Heart left ventricle (tissue), 16 donors: ENCODE results near the gene RASL11B. TPM values are rescaled to one million over a fixed set of nuclear protein-coding genes. Genes with fewer than 3 reads are reported as not detected.

Experiments
- ATAC-seq, 4 donors: fragments of 200-7000 bp; cut with Tn5 transposase; one replicate each; pipeline ENCODE4 v1.9.1; 2020 to 2022; ENCODE audit warnings: moderate library complexity in 4 of 4, mild to moderate bottlenecking in 3 of 4, moderate number of reproducible peaks in 1 of 4
- DNase-seq, 5 donors: peaks; one replicate each; pipeline ENCODE4 v3.0.0-alpha.2; 2020
- H3K27ac ChIP-seq, 12 donors: fragments of 200-600 bp; sonication (generic) in 4 of 12; one replicate each; pipeline versions ENCODE4 v1.5.0 to v1.8.0; 2016 to 2022; ENCODE audit warnings: mild to moderate bottlenecking in 2 of 12
- H3K27me3 ChIP-seq, 9 donors: fragments of 200-600 bp; sonication (generic) in 2 of 9; one replicate each; pipeline versions ENCODE4 v1.5.1 to v1.8.0; 2016 to 2022; ENCODE audit warnings: mild to moderate bottlenecking in 3 of 9
- H3K36me3 ChIP-seq, 9 donors: fragments of 200-600 bp; sonication (generic) in 2 of 9; one replicate each; pipeline versions ENCODE4 v1.5.0 to v1.8.0; 2018 to 2022; ENCODE audit warnings: mild to moderate bottlenecking in 2 of 9
- H3K4me1 ChIP-seq, 12 donors: fragments of 200-600 bp; sonication (generic) in 4 of 12; one replicate each; pipeline versions ENCODE4 v1.5.0 to v1.8.0; 2016 to 2022; ENCODE audit warnings: mild to moderate bottlenecking in 3 of 12
- H3K4me3 ChIP-seq, 12 donors: fragments of 200-600 bp; sonication (generic) in 4 of 12; one replicate each; pipeline versions ENCODE4 v1.5.0 to v1.8.0; 2017 to 2022; ENCODE audit warnings: mild to moderate bottlenecking in 9 of 12, moderate library complexity in 4 of 12
- H3K9me3 ChIP-seq, 12 donors: fragments of 200-600 bp; sonication (generic) in 4 of 12; one replicate each; pipeline versions ENCODE4 v1.5.0 to v1.8.0; 2016 to 2022; ENCODE audit warnings: mild to moderate bottlenecking in 1 of 12
- POLR2A ChIP-seq, 2 donors: fragments of 450-650 bp; IDR thresholded peaks; one replicate each; pipeline ENCODE4 v1.6.1; 2017; ENCODE audit warnings: antibody characterized with exemption in 2 of 2, mild to moderate bottlenecking in 2 of 2, moderate library complexity in 2 of 2
- WGBS, 4 donors: extraction: QIAGEN DNeasy Blood & Tissue Kit in 2 of 4; methylation state at CpG; one replicate each; pipeline versions ENCODE4 v1.1.5 to v1.1.7; 2013 to 2018; 5-methylcytosine and 5-hydroxymethylcytosine counted together
- intact Hi-C, 10 donors: fragments of 100-400 bp; cut with DNase I; formaldehyde crosslinking; loops; one replicate each; pipeline versions ENCODE4 v1.11.1 to v1.14.2; 2022
- polyA plus RNA-seq, 2 donors: library from polyadenylated mRNA; stranded (reverse); fragments of 200-250 nt; gene quantifications; one replicate each; pipeline ENCODE4 v1.2.3, GENCODE V29; 2013
- total RNA-seq, 9 donors: library from RNA; depleted of rRNA in 2 of 9; stranded (reverse); fragments of >200 nt in 2 of 9; fragmentation: NEBNext Ultra II Directional in 3 of 9; extraction: Animal tissue kit (Norgen Biotek cat#: 25700) in 3 of 9; gene quantifications; one replicate each; pipeline versions ENCODE4 v1.1.0 to v1.2.4, GENCODE V29; 2016 to 2023
- TF ChIP-seq, protein P1 (sequence below), 12 donors: fragments of 200-600 bp; sonication (generic) in 4 of 12; IDR thresholded peaks; one replicate each; pipeline versions ENCODE4 v1.5.0 to v1.8.0; 2018 to 2022; ENCODE audit warnings: antibody characterized with exemption in 12 of 12, mild to moderate bottlenecking in 5 of 12
- donor health status: ischemic (EF 13 %, LVEDD 7.1; RV severe dilation, severe dysfunction).
- donor health status: healthy with polysubstance abuse.
- donor health status: DM: no; HTN: yes; CAD: no.
- donor health status: DM: no; HTN: no; CAD: no.
- donor health status: ischemic (EF 25% LVEDD 6.9; RV normal size, moderate dysfunction).
- donor health status: ischemic (EF 25% LVEDD 5.7; RV mildly dilated, moderate dysfunction).
- donor health status: healthy.
- donor health status: DM: yes; HTN: yes; CAD: no.
- donor health status: ischemic (EF 35%, LVEDD 5.7; RV mildly dilated, moderate dysfunction).
- donor health status: nonischemic (EF 11% LVEDD 7.7; RV severe dilation, severe dysfunction).
- donor health status: DM: yes; HTN: yes; CAD: no.
- donor health status: PGD.
- donor health status: ischemic (EF 29% LVEDD 5.4; RV normal size, mild dysfunction).
- donor health status: nonischemic (EF 23%, LVEDD 6.1; RV moderate dilation, normal function).

The RASL11B gene
- total and polyA plus RNA-seq, 11 donors: 2.7 to 16.1 (median 5.5) TPM

GRCh38 chr4:52912608-52913007, 50.5 kb downstream of the RASL11B start:
- no peaks in the 10 kb centered on the region for H3K9me3 ChIP-seq
- no peak overlapping the region for H3K27ac ChIP-seq
- no peaks in the 10 kb centered on the region for H3K27me3 ChIP-seq
- no peak for DNase-seq
- no peaks in the 10 kb centered on the region for H3K36me3 ChIP-seq
- no peak for ATAC-seq
- TF ChIP-seq, protein P1, sequence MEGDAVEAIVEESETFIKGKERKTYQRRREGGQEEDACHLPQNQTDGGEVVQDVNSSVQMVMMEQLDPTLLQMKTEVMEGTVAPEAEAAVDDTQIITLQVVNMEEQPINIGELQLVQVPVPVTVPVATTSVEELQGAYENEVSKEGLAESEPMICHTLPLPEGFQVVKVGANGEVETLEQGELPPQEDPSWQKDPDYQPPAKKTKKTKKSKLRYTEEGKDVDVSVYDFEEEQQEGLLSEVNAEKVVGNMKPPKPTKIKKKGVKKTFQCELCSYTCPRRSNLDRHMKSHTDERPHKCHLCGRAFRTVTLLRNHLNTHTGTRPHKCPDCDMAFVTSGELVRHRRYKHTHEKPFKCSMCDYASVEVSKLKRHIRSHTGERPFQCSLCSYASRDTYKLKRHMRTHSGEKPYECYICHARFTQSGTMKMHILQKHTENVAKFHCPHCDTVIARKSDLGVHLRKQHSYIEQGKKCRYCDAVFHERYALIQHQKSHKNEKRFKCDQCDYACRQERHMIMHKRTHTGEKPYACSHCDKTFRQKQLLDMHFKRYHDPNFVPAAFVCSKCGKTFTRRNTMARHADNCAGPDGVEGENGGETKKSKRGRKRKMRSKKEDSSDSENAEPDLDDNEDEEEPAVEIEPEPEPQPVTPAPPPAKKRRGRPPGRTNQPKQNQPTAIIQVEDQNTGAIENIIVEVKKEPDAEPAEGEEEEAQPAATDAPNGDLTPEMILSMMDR (IDR thresholded peaks at IDR 0.05): no peak
- TF ChIP-seq POLR2A (IDR thresholded peaks at IDR 0.05): no peak
- H3K4me3 ChIP-seq: no peak overlapping the region
- WGBS, 4 donors: 83 to 94% (median 88%) methylated on average over 2 of the region's 2 CpGs
- intact Hi-C loops: loop anchor here in 3 of 10 donors (5.0 kb wide), 3 partner anchors 35 to 70 kb away; no protein-coding TSS in a partner anchor
- H3K4me1 ChIP-seq: peaks cover 0 to 27% (median 12%) of the 10 kb centered on the region in 12 donors

GRCh38 chr4:52914051-52914605, 52.0 kb downstream of the RASL11B start:
- Histone ChIP-seq H3K4me3 (no peak overlapping the region), H3K9me3 (no peaks in the 10 kb centered on the region), H3K4me1 (peaks cover 0 to 27% (median 12%) of the 10 kb centered on the region in 12 donors), H3K36me3 (no peaks in the 10 kb centered on the region), H3K27me3 (no peaks in the 10 kb centered on the region), H3K27ac (peak overlapping the region in 7 of 12 donors; percentile 22 to 61 (median 53))
- WGBS, 4 donors: 36 to 41% (median 37%) methylated on average over 3 of the region's 3 CpGs
- intact Hi-C loops: loop anchor here in 3 of 10 donors (5.0 kb wide), 3 partner anchors 37 to 68 kb away; no protein-coding TSS in a partner anchor
- TF ChIP-seq POLR2A (IDR thresholded peaks at IDR 0.05): no peak
- TF ChIP-seq, protein P1 (IDR thresholded peaks at IDR 0.05): no peak
- ATAC-seq (peak; percentile 40 to 69 (median 68)), DNase-seq (no peak)

DNA sequence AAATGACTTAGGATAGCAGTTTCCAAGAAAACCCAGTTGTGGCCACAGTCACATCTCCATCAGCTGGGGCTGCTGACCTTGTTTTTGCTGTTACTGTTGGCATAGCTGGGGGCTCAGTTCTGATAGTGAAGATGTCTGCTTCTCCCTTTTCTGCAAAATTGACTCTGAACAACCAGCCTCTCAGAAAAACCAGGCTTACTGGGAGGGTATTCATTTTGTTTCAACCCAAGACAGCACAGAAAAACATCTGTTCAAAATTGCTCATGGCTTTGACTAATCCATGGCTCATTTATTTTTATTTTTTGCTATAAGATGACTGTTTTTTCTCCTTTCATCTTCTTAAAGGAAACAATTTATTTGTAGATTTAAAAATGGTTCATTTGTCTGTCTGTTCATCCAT, 53.1 kb downstream of the RASL11B start:
- TF ChIP-seq, protein P1 (IDR thresholded peaks at IDR 0.05): no peak
- TF ChIP-seq POLR2A (IDR thresholded peaks at IDR 0.05): no peak

DNA sequence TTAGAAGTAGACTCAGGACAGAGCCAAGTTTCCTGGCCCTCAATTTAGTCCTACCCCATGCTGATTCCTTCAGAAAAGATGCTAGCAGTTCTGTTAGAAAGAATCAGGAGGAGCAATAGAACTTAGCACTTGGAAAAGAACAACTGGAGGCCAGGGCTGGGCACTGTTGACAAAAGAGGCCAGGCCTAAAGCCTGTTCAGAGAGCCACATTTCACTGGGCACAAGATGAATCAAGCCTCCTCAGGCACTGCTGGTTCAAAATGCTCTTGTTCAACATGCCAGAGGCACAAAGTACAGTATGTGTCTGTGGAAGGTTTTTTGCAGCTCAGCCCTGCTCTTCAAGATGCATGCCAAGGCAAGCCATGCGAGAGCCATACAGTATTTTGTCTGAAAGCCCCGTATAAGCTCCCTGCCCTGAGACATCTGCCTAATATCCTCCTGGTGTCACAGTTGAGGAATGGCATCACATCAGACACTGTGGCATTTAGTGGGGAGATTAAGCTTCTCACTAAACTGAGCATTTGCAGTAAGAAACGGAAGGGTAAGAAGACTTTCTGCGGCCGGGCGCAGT, 53.7 kb downstream of the RASL11B start:
- Histone ChIP-seq H3K36me3 (no peaks in the 10 kb centered on the region), H3K4me1 (peaks cover 0 to 27% (median 12%) of the 10 kb centered on the region in 12 donors), H3K27me3 (no peaks in the 10 kb centered on the region), H3K27ac (no peak overlapping the region), H3K4me3 (no peak overlapping the region), H3K9me3 (no peaks in the 10 kb centered on the region)
- TF ChIP-seq, protein P1 (IDR thresholded peaks at IDR 0.05): no peak
- TF ChIP-seq POLR2A (IDR thresholded peaks at IDR 0.05): no peak
- 86 to 93% (median 90%) methylated on average over 6 of the region's 6 CpGs for WGBS, 4 donors
- DNase-seq: no peak
- ATAC-seq: peak in 1 of 4 donors; percentile 15
- intact Hi-C loops: loop anchor here in 1 of 10 donors (5.0 kb wide), 1 partner anchor 39 kb away; no protein-coding TSS in a partner anchor

More for the DNA sequence above, 53.1 kb downstream of the RASL11B start:
- Histone ChIP-seq H3K36me3 (no peaks in the 10 kb centered on the region), H3K9me3 (no peaks in the 10 kb centered on the region), H3K4me3 (no peak overlapping the region), H3K27me3 (no peaks in the 10 kb centered on the region), H3K4me1 (peaks cover 0 to 27% (median 12%) of the 10 kb centered on the region in 12 donors), H3K27ac (no peak overlapping the region)
- ATAC-seq: no peak
- DNase-seq: no peak
- intact Hi-C loops: loop anchor here in 1 of 10 donors (5.0 kb wide), 1 partner anchor 38 kb away; no protein-coding TSS in a partner anchor
